HG03354 (cell line): ENCODE results near the gene SELENOS.

Experiments used
- ATAC-seq: cut with Tn5 transposase; IDR thresholded peaks from one replicate; pipeline ENCODE4 v1.9.1; 2021; ENCODE audit warnings: mild to moderate bottlenecking; ENCODE audit not compliant: unreplicated experiment, poor library complexity, severe bottlenecking

Gene SELENOS, protein sequence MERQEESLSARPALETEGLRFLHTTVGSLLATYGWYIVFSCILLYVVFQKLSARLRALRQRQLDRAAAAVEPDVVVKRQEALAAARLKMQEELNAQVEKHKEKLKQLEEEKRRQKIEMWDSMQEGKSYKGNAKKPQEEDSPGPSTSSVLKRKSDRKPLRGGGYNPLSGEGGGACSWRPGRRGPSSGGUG

DNA sequence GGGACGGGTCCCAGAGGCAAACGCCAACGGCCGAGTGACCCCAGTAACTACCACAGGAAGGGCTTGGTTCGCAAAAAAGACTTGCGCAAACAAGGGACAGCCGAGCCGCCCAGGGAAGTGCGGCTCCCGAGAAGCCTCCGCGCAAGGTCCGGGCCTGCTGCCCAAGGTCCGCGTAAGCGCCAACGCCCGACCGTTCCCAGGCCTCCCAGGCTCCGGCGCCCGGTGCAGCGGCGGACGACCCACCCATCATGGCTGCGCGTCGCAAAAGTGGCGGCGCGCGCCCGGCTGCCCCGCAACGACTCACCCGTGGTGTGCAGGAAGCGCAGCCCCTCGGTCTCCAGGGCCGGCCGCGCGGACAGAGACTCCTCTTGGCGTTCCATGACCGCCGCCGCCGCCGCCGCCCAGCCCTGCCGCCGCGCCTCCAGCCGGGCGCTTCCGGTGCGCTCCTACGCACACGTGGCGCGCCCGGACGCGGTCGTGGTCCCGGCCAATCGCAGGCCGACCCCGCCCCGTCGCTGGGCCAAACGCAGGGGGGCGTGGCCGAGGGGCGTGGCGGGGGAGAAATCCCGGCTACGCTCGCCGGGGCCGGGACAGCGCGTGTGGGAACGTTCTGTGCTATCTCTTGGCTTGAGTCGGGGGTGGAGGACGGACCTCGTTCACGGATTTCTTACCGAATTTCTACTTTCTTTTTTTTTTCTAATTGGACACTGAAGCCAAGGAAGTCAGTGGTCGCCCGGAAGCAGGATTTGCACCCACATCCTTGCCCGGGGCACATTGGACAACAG, at the start of gene SELENOS:
TSS of gene SELENOS (minus strand) at position 448 of the 785 bp plus-strand sequence. CDS start at position 380, 68 bp downstream.
- peak; percentile 94 for ATAC-seq

DNA sequence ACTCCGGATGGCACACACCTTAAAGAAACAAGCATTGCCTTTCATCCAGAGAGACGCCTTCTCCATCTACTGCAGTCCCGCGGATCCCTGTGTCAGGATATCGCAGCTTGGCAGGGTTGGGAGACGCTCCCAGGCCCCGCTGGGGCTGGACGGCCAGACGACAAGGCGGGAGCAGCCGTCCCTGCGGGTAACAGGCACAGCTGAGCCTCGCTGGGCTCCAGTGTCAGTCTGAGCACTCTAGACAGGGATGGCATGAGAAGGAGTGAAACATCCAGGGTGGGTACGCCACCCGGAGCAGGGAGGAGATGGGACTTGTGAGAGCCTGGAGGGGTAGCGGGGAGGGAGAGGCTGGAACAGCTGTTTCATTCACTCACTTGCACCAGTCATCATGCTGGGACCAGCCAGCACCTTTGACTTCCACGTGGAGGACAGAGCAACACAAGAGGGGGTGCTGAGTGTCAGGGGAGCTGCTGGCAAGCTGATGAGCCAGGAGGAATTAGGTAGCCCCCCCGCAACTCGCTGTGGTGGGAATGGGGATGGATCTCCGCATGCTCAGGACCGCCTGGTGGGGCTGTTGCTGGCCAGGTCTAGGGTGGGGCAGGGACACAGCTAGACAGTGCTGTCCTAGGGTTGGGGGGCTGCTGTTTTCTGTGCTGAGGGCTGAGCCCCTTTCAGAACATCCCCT, 49.3 kb upstream of the SELENOS start:
- ATAC-seq = no peak

GRCh38 chr15:101326026-101326315, 48.7 kb upstream of the SELENOS start:
- ATAC-seq = no peak

GRCh38 chr15:101325263-101326025, 48.2 kb upstream of the SELENOS start:
- no peak for ATAC-seq

DNA sequence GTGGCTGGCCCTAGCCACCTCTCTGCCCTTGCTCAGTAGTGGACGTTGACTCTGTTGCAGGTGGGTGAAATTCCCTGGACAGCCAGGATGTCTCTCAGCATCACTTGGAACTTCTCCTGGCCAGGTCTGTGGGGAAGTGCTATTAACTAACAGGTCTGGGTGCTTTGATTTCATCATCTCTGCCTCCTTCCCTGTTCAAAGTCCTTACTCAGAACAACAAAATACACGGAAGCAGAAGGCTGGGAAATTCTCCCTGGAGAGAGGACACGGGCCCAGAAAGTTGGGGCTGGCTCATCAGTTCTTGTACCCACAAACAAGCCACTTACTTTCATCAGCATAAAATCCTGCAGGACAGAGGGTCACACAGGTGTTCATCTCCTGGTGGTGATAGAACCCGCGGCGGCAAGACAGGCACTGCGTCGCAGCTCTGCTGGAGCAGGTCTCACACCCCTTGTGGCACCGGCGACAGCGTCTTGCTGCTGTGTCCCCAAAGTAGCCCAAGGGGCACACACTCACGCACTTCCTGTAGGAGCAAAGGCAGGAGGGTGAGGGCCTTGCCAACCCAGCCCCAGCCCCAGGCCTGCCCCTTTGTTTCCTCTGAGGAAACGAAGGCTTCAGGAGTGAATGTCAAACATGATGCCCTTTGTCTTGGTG, 47.4 kb upstream of the SELENOS start:
- no peak for ATAC-seq

DNA sequence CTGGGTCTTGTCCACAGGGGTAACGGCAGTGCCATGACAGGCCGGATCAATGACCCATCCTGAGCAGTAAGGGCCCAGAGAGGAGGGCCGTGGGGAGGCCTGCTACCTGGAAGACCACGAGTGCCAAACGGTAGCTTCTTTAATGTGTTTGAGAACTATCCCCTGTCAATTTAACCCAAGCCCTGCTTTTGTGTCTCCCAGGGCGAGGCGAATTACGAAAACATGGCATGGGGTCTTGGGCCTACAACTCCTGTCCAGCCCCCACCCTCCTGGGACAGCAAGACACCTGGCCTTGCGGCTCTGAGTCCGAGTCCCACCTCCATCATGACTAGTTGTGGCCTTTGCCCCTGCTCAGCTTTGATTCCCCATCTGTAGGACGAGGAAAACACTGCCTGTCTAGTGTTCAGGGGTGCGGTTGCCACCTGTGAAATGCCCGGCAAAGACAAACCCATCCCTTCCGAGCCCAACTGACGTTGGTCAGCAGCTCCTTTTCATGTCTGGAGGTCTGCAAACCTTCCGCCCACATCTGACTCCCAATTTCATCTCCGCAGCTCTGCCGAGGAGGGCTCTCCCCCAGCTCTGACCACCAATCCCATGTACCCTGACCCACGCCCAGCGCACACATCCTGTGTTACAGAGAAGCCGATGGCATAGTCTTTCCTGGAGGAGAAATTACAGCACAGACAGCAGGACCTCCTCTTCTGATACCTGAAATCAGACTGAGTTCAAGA, 46.7 kb upstream of the SELENOS start:
- no peak for ATAC-seq

DNA sequence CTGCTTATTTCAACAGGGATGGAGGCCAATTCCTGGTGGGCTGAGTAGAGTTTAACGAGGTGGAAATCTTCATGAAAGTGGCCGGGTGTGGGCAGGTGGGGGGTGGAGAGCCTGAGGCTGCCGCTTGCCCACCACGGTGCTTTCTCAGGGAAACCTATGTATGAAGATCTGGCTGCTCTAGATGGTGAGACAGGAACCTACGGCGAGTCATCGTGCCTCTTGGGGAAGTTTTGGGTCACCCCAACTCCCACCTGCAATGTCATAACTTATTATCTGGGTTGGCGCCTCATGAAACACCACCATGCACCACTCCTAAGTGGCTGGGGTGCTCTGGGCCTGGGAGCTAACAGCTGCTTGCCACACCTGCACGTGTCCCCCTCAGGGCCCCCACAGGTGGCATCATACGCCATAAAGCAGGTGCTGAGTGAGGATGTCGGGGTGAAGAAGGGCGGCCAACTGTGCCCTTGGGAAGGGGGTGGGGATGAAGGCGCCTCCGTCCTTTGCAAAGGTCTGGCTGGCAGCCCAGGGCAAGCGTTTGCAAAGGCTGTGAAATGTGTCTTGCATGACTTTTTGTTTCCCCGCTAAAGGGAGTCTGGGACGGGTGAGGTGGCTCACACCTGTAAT, 45.7 kb upstream of the SELENOS start:
- ATAC-seq = no peak

DNA sequence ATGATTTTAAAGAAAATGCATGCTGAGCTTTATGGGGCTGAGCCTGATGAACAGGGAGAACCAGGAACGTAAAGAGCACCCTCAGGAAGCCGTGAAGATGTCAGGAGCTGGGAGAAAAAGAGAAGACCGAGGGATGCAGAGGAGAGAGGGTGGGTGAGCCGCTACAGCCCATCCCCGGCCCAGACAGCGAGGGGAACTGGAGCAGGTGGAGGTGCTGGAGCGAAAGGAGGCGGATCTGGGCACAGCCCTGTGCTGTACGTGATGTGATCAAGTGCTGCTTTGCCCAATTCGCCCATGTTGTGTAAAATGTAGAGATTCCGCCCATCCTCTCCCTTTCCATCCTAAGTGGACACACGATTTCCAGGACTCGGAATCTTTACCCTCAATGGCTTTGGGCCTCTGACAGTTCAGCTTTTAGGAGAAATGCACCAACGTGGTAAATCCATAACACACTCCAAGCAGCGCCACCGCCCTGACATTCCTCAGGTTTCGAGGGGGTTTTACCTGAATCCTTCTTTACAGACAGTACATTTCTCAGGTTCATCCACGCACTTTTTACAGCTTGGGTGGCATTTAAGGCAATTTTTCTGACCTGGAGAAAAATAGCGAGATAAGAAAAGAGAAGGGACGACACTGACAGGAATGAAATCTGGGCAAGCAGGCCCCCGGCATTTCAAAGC, 44.9 kb upstream of the SELENOS start:
- ATAC-seq = no peak

GRCh38 chr15:101320501-101321052, 43.3 kb upstream of the SELENOS start:
- ATAC-seq = peak; percentile 92

DNA sequence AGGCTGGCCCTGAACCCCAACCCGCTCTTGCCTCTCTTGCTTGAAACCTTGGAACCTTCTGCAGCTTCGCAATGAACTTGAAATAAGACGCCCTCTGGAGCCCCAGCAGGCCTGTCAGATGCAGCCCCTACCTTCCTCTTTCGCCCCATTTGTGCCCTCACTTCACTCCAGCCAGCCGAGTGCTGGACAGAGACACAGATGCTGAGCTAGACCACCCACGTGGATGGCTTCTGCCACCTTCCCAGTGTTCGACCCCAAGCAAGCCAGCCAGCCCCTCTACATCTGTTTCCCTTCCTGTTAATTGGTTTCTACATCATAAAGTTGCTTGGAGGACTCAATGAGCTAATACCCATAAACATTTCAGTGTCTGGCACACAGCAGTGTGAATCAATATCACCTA, 41.6 kb upstream of the SELENOS start:
- no peak for ATAC-seq

- ATAC-seq = no peak
Observed at GRCh38 chr15:101318147-101318819, 41.0 kb upstream of the SELENOS start.

DNA sequence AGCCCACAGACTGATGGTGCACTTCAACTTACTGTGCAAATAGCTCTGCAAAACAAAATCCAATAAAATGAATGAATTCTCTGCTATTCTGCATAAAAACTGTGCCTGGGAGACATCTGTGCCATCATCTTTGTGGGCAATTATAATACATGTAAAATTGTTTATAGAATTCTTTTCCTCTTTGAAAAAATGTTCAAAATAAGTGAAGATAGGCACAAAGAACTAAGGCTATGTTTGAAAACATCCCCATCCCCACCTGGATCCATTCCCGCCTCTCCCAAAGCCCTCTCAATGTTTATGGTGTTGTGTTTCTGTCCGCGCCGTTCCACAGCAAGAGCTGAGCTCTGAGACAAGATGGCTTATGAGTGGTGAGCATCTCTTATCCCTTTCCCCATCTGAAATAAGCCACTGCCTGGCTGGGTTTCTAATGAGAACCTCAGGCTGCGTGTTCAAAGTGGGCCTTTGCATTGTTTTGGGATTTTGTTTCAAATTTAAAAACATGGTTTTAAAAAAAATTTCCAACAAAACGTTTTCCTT, 40.1 kb upstream of the SELENOS start:
- no peak for ATAC-seq

DNA sequence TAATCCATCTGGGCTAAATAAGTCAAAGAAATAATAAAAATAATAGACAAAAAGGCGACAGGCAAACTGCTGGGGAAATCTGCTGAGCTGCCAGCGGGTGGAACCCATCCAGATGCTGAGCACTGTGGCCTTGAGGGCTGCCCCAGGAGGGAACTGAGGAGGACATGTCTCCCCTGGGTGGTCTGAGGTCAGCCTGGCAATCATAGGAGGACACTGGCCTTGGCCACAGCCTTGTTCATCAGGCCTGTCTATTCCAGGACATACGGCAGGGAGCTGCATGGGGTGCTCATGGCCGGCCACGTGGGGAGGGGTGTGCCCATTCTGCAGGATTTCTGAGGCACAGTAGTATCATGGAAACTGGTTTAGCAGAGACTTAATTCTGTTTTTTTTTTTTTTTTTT, 39.2 kb upstream of the SELENOS start:
- ATAC-seq = no peak

DNA sequence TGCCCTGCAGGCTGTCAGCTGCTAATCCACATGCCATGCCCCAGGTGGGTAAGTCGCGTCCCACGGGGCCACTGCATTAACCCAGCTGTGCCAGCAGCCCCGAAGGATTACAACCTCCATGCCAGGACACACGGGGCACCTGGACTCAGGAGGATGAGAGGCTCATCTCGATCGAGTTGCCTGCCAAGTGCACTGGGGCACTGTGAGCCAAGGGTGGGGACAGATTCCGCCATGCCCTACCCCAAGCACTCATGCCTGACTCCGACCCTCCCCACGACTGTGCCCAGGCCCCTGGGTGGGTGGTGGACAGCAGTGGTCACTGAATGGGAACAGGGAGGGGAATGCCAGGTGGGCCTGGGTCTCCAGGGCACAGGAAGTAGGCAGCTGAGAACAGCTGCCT, 38.5 kb upstream of the SELENOS start:
- ATAC-seq = no peak

- ATAC-seq = no peak
Observed at GRCh38 chr15:101314336-101315125, 37.2 kb upstream of the SELENOS start.

DNA sequence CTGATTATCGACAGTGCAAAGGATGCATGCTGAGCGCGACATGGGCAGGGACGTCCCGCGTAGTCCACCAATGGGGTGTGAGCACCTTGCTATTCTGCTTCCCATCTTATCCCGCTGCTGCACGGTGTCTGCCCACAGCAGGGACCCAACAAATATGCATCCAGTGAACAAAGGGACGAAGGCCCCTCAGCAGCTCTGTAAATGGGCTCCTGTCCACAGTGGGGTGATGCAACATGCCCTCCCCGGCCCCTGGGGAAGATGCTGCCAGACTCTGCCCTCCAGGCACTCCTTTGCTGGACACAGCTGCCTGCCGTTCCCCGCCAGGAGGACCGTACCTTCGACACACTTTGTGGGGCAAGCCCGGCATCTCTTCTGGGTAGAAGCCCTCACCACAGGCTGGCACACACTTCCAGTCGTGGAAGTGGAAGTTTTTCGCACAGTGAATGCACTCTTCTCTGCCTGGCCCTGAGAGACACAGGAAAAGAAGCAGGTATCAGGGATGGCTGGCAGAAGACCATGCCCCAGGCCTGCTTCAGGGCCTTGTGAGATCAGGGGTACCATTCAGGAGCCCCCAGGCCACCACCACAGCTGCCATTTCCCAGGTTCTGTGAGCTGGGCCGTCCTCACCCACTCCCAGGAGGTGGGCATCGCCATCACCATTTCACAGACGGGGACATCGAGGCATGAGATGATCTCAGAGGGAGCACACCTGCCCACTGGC, 35.9 kb upstream of the SELENOS start:
- ATAC-seq = no peak
